Measurements from ENCODE around the gene AMMECR1L. TPM values are rescaled to one million over a fixed set of nuclear protein-coding genes. Genes with fewer than 3 reads are reported as not detected.

AMMECR1L gene
- total and polyA plus RNA-seq, 2 of the 4 experiments (the other 2 are of a cell fraction) = 13.4 to 14.0 TPM

DNA sequence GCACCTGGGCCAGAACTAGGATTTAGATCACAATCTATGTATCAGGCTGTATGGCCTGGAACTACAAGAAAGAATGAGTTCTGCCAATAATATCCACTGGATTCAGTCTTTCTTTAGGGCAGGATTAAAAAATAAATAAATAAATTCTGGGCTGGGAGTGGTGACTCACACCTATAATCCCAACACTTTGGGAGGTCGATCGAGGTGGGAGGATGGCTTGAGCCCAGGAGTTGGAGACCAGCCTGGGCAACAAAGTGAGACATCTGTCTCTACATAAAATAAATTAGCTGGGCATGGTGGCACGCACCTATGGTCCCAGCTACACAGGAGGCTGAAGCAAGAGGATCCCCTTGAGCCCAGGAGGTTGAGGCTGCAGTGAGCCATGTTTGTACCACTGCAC is 8.1 kb downstream of the AMMECR1L start:
- Histone ChIP-seq H2AK5ac (ENCODE audit: low read depth, low read length) (no peak overlapping the region), H3K56ac (ENCODE audit: extremely low read depth, insufficient read depth, low read length) (no peak overlapping the region), H3K4ac (ENCODE audit: low read depth, low read length) (no peak overlapping the region), H3K27ac (ENCODE audit: insufficient read depth, low read length) (no peak overlapping the region), H3K36me3 (ENCODE audit: control insufficient read depth, insufficient read depth, low read length) (peaks cover 31% of the 10 kb centered on the region), H4K20me1 (ENCODE audit: insufficient read depth, low read length) (peaks cover 89% of the 10 kb centered on the region), H2BK20ac (ENCODE audit: low read depth, low read length) (no peak overlapping the region), H2BK5ac (ENCODE audit: low read depth, low read length, poor library complexity, severe bottlenecking) (no peak overlapping the region), H3K18ac (ENCODE audit: low read depth, low read length) (no peak overlapping the region), H3K14ac (replicated peaks; ENCODE audit: low read depth, low read length) (no peak overlapping the region), H4K5ac (ENCODE audit: low read depth, low read length) (no peak overlapping the region), H3K9me3 (ENCODE audit: control insufficient read depth, insufficient read depth, low read length) (no peaks in the 10 kb centered on the region), H2BK15ac (ENCODE audit: low read depth, low read length) (no peak overlapping the region), H3K27me3 (ENCODE audit: control insufficient read depth, insufficient read depth, low read length) (no peaks in the 10 kb centered on the region), H3K23ac (ENCODE audit: low read depth, low read length) (no peak overlapping the region), H4K91ac (ENCODE audit: insufficient read depth, low read depth, low read length) (no peak overlapping the region), H2BK120ac (ENCODE audit: low read depth, low read length) (no peak overlapping the region), H3K4me2 (ENCODE audit: low read depth, low read length) (no peak overlapping the region), H4K8ac (ENCODE audit: low read depth in 2 of 2, low read length in 2 of 2) (no peak overlapping the region), H3K4me3 (ENCODE audit: insufficient read depth, low read depth, low read length) (no peak overlapping the region), H3K9me1 (ENCODE audit: insufficient read depth, low read length) (peaks cover 16% of the 10 kb centered on the region), H2AK9ac (replicated peaks; ENCODE audit: low read depth, low read length, poor library complexity) (no peak overlapping the region), H2AFZ (replicated peaks; ENCODE audit: low read length, poor library complexity) (no peak overlapping the region), H3K4me1 (ENCODE audit: control insufficient read depth, insufficient read depth, low read length) (peaks cover 8% of the 10 kb centered on the region), H3K9ac (ENCODE audit: low read depth, low read length) (no peak overlapping the region), H3K79me1 (ENCODE audit: low read depth in 1 of 2, low read length in 2 of 2) (peaks cover 28 to 91% of the 10 kb centered on the region in 2 experiments)
- POLR2A ChIA-PET (ENCODE audit: unreplicated experiment) = no interaction called here
- intact Hi-C loops (cut with micrococcal nuclease) (no loop called here), dilution Hi-C loops (cut with HindIII; ENCODE audit: low sequenced_read_pairs, unreplicated experiment) (no loop called here), in situ Hi-C loops (cut with MboI; ENCODE audit: low sequenced_read_pairs) (loop anchor here (25.0 kb wide), 1 partner anchor 435 kb away; the partner anchor contains the start of gene HS6ST1)
- no TSS peak for BruUV-seq (replicated peaks)
- no CpG with 5 or more reads among the region's 3 CpGs for WGBS, 2 experiments (ENCODE audit: extremely low coverage in 2 of 2, insufficient read length in 1 of 2)
- TF ChIP-seq POLR2A (IDR thresholded peaks at IDR 0.05; ENCODE audit: low read depth, low read length) = no peak
- no peak for TF ChIP-seq CEBPB (IDR thresholded peaks at IDR 0.05; ENCODE audit: low read depth, low read length)
- no peak for TF ChIP-seq SMC3 (IDR thresholded peaks at IDR 0.05; ENCODE audit: low read depth, low read length)
- no peak for TF ChIP-seq MXI1 (IDR thresholded peaks at IDR 0.05; ENCODE audit: borderline replicate concordance, low read depth, low read length)
- no peak for TF ChIP-seq MAFK (IDR thresholded peaks at IDR 0.05; ENCODE audit: low read depth, low read length)
- no peak for TF ChIP-seq CHD1 (IDR thresholded peaks at IDR 0.05; ENCODE audit: low read depth, low read length)
- TF ChIP-seq, protein P1, sequence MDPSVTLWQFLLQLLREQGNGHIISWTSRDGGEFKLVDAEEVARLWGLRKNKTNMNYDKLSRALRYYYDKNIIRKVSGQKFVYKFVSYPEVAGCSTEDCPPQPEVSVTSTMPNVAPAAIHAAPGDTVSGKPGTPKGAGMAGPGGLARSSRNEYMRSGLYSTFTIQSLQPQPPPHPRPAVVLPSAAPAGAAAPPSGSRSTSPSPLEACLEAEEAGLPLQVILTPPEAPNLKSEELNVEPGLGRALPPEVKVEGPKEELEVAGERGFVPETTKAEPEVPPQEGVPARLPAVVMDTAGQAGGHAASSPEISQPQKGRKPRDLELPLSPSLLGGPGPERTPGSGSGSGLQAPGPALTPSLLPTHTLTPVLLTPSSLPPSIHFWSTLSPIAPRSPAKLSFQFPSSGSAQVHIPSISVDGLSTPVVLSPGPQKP (IDR thresholded peaks at IDR 0.05; ENCODE audit: borderline replicate concordance, low read depth, low read length) = no peak
- TF ChIP-seq NFE2L2 (IDR thresholded peaks at IDR 0.05; ENCODE audit: low read depth, low read length) = no peak
- TF ChIP-seq MAZ (IDR thresholded peaks at IDR 0.05; ENCODE audit: borderline replicate concordance, low read depth, low read length) = no peak
- no peak for TF ChIP-seq CTCF (conservative IDR thresholded peaks at IDR 0.05; ENCODE audit: low read depth, low read length)
- TF ChIP-seq RCOR1 (IDR thresholded peaks at IDR 0.05; ENCODE audit: insufficient replicate concordance, low read length) = no peak
- no peak for TF ChIP-seq BHLHE40 (IDR thresholded peaks at IDR 0.05; ENCODE audit: low read depth, low read length)
- TF ChIP-seq RAD21 (IDR thresholded peaks at IDR 0.05; ENCODE audit: low read length) = no peak
- no peak for TF ChIP-seq RFX5 (IDR thresholded peaks at IDR 0.05; ENCODE audit: low read depth, low read length)
- TF ChIP-seq, protein P2, sequence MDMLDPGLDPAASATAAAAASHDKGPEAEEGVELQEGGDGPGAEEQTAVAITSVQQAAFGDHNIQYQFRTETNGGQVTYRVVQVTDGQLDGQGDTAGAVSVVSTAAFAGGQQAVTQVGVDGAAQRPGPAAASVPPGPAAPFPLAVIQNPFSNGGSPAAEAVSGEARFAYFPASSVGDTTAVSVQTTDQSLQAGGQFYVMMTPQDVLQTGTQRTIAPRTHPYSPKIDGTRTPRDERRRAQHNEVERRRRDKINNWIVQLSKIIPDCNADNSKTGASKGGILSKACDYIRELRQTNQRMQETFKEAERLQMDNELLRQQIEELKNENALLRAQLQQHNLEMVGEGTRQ (IDR thresholded peaks at IDR 0.05; ENCODE audit: low read depth, low read length) = no peak
- no peak for TF ChIP-seq FOS (IDR thresholded peaks at IDR 0.05; ENCODE audit: low read depth, low read length)
- CTCF ChIA-PET = no interaction called here
- peak; percentile 24; the same call in 1 of the 2 replicates for ATAC-seq (ENCODE audit: low read depth)
- peak; percentile 36 for DNase-seq

Data from IMR-90 (cell line).